Esophagus muscularis mucosa (tissue), 4 donors: Measurements from ENCODE around the gene SLC6A8. TPM values are rescaled to one million over a fixed set of nuclear protein-coding genes. Genes with fewer than 3 reads are reported as not detected.
"Not testable (repeated sequence)": the region's sequence is repeated elsewhere in the genome, so short reads cannot be mapped to it uniquely, and the experiment has no call there.

Source experiments
- DNase-seq: peaks from one replicate; pipeline ENCODE4 v3.0.0-alpha.2; 2017; ENCODE audit errors: extremely low spot score
- H3K27ac ChIP-seq, 4 donors: fragments of 200-600 bp; sonication (generic); replicated peaks in 1 of 4; 1 replicate in 3 of 4; 2 replicates in 1 of 4; pipeline ENCODE4 v1.5.1; 2016 to 2019; ENCODE audit warnings: mild to moderate bottlenecking in 1 of 4
- H3K27me3 ChIP-seq, 4 donors: fragments of 200-600 bp; sonication (generic); one replicate each; pipeline versions ENCODE4 v1.5.1 to v1.6.0; 2016 to 2019
- H3K36me3 ChIP-seq, 4 donors: fragments of 200-600 bp; sonication (generic); one replicate each; pipeline ENCODE4 v1.5.1; 2016 to 2019
- H3K4me1 ChIP-seq, 4 donors: fragments of 200-600 bp; sonication (generic); one replicate each; pipeline ENCODE4 v1.5.1; 2016 to 2019
- H3K4me3 ChIP-seq, 4 donors: fragments of 200-600 bp; sonication (generic); 1 replicate in 2 of 4; 2 replicates in 2 of 4; pipeline ENCODE4 v1.5.1; 2016 to 2019; ENCODE audit warnings: mild to moderate bottlenecking in 4 of 4, moderate library complexity in 1 of 4
- H3K9me3 ChIP-seq, 4 donors: fragments of 200-600 bp; sonication (generic); 1 replicate in 3 of 4; 2 replicates in 1 of 4; pipeline ENCODE4 v1.5.1; 2016 to 2019
- EP300 ChIP-seq: sonication (generic); formaldehyde crosslinking; IDR thresholded peaks from one replicate; pipeline ENCODE4 v1.6.1; 2017; ENCODE audit warnings: antibody characterized with exemption
- POLR2A ChIP-seq: fragments of 450-650 bp; IDR thresholded peaks from one replicate; pipeline ENCODE4 v1.6.1; 2017; ENCODE audit warnings: antibody characterized with exemption, moderate library complexity, mild to moderate bottlenecking, low read depth
- POLR2AphosphoS5 ChIP-seq, 2 donors: sonication (generic); formaldehyde crosslinking; IDR thresholded peaks; one replicate each; pipeline ENCODE4 v1.6.1; 2017; ENCODE audit warnings: antibody characterized with exemption in 2 of 2
- WGBS: methylation state at CpG from one replicate; pipeline ENCODE4 v1.1.5; 2018; 5-methylcytosine and 5-hydroxymethylcytosine counted together
- intact Hi-C: fragments of 100-400 bp; cut with DNase I; formaldehyde crosslinking; loops from one replicate; pipeline ENCODE4 v1.15.1; 2023
- total RNA-seq, 4 donors: library from RNA; depleted of rRNA; stranded (reverse); fragments of >200 nt; gene quantifications; one replicate each; pipeline versions ENCODE4 v1.1.0 to v1.2.1, GENCODE V29; 2016
- TF ChIP-seq, protein P1 (sequence below), 3 experiments: fragments of 200-600 bp in 2 of 3; fragments of 450-650 bp in 1 of 3; sonication (generic) in 2 of 3; IDR thresholded peaks; one replicate each; pipeline ENCODE4 v1.5.1; 2017 to 2019; ENCODE audit warnings: antibody characterized with exemption in 3 of 3, mild to moderate bottlenecking in 2 of 3, moderate library complexity in 1 of 3

SLC6A8 gene
- total RNA-seq, 4 donors from 2014 or later, result 41.7 to 62.3 (median 45.6) TPM

DNA sequence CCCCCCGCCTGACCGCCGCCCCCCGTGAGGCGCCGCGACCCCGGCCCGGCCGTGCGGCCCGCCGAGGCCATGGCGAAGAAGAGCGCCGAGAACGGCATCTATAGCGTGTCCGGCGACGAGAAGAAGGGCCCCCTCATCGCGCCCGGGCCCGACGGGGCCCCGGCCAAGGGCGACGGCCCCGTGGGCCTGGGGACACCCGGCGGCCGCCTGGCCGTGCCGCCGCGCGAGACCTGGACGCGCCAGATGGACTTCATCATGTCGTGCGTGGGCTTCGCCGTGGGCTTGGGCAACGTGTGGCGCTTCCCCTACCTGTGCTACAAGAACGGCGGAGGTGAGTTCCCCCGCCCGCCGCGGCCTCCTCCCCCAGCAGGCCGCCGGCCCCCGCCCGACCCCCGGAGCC lies 780 bp downstream of the SLC6A8 start:
- Histone ChIP-seq H3K4me1 (peaks cover 3 to 35% (median 30%) of the 10 kb centered on the region in 4 donors), H3K36me3 (peaks cover 0 to 10% (median 5%) of the 10 kb centered on the region in 4 donors), H3K27me3 (no peaks in the 10 kb centered on the region), H3K9me3 (peaks cover 0 to 5% (median 0%) of the 10 kb centered on the region in 4 donors), H3K27ac (peak overlapping the region; percentile 83 to 86 (median 86)), H3K4me3 (peak overlapping the region; percentile 53 to 68 (median 62))
- intact Hi-C loops, result no loop called here
- no peak for DNase-seq
- TF ChIP-seq POLR2A (no peak), POLR2AphosphoS5 (IDR thresholded peaks at IDR 0.05) (no peak), EP300 (no peak)
- TF ChIP-seq, protein P1, sequence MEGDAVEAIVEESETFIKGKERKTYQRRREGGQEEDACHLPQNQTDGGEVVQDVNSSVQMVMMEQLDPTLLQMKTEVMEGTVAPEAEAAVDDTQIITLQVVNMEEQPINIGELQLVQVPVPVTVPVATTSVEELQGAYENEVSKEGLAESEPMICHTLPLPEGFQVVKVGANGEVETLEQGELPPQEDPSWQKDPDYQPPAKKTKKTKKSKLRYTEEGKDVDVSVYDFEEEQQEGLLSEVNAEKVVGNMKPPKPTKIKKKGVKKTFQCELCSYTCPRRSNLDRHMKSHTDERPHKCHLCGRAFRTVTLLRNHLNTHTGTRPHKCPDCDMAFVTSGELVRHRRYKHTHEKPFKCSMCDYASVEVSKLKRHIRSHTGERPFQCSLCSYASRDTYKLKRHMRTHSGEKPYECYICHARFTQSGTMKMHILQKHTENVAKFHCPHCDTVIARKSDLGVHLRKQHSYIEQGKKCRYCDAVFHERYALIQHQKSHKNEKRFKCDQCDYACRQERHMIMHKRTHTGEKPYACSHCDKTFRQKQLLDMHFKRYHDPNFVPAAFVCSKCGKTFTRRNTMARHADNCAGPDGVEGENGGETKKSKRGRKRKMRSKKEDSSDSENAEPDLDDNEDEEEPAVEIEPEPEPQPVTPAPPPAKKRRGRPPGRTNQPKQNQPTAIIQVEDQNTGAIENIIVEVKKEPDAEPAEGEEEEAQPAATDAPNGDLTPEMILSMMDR (IDR thresholded peaks at IDR 0.05), result no peak
- 0% methylated on average over 12 of the region's 57 CpGs for WGBS

DNA sequence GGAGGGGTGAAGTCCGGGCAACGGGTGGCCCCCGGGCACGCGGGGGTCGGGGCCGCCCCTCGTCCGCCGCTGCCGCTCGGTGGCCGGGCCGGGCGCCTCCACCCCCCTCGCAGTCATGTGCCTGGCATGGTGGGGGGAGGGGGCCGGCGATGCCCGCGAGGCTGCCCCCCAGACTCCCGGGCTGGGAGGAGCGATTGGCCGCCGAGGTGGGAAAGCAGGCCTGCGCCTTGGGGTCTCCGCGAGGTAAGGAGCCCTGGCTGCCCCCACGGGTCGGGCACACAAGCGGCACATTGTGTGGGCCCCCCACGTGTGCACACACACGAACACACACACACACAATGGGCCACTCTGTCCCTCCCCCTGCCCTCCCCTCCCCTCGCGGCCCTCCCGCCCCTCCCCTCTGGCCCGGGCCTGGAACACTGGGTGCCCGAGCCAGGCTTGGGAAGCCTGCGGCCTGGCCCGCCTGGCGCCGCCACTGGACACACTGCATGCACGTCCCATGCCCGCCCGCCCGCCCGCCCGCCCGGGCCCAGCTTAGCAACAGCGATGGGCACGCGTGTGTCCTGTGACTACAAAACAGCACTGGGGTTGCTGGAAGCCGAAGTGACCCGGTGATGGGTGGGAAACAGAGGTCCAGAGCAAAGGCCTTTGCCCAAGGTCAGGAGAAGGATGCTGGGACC lies 1.3 kb downstream of the SLC6A8 start:
- Histone ChIP-seq H3K27ac (peak overlapping the region; percentile 83 to 86 (median 86)), H3K4me1 (peaks cover 3 to 35% (median 30%) of the 10 kb centered on the region in 4 donors), H3K4me3 (peak overlapping the region; percentile 53 to 68 (median 62)), H3K9me3 (no peaks in the 10 kb centered on the region), H3K27me3 (no peaks in the 10 kb centered on the region), H3K36me3 (peaks cover 0 to 12% (median 10%) of the 10 kb centered on the region in 4 donors)
- DNase-seq, result no peak
- intact Hi-C loops, result no loop called here
- TF ChIP-seq, protein P1 (IDR thresholded peaks at IDR 0.05), result no peak
- TF ChIP-seq EP300 (no peak), POLR2AphosphoS5 (IDR thresholded peaks at IDR 0.05) (no peak), POLR2A (no peak)
- WGBS, result 26% methylated on average over 17 of the region's 53 CpGs

DNA sequence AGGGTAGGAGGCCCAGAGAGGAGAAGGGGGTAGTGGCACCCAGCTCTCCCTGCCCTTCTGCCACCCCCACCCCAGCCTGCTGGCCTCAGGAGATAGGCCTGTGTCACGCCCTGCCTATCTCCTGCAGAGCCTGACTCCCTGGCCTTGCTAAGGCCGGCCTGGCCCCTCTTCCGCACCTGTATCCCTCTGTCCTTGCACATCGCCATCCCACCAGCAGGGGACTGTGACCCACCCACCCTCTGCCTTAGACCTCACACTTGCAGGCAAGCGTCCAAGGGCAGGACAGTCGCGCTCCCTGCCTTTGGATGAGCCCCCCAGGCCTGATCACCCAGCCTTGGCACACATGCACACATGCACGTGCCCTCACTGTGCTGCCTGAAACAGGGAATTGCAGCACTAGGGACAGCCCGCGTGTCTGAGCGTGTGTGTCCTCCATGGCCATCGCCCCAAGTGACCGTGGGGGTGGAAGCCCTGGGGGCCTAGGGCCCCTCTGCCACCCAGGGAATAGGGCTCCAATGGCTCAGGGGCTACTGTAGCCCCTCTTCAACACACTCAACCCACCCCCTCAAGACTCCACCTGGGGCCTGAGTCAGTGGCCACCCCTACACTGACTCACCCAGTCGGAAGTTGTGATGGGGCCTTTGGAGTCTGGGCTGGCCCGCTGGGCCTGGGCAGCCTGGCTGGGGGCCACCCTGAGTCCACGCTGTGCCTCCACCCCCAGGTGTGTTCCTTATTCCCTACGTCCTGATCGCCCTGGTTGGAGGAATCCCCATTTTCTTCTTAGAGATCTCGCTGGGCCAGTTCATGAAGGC lies 2.1 kb downstream of the SLC6A8 start:
- H3K27me3 ChIP-seq, result no peaks in the 10 kb centered on the region
- H3K36me3 ChIP-seq, result peaks cover 0 to 20% (median 15%) of the 10 kb centered on the region in 4 donors
- H3K4me3 ChIP-seq, result peak overlapping the region; percentile 53 to 68 (median 62)
- 78% methylated on average over 11 of the region's 19 CpGs for WGBS
- no peak for DNase-seq
- H3K4me1 ChIP-seq, result peaks cover 3 to 35% (median 30%) of the 10 kb centered on the region in 4 donors
- peak overlapping the region; percentile 83 to 86 (median 86) for H3K27ac ChIP-seq
- no peak for TF ChIP-seq EP300
- no peaks in the 10 kb centered on the region for H3K9me3 ChIP-seq
- intact Hi-C loops, result no loop called here

DNA sequence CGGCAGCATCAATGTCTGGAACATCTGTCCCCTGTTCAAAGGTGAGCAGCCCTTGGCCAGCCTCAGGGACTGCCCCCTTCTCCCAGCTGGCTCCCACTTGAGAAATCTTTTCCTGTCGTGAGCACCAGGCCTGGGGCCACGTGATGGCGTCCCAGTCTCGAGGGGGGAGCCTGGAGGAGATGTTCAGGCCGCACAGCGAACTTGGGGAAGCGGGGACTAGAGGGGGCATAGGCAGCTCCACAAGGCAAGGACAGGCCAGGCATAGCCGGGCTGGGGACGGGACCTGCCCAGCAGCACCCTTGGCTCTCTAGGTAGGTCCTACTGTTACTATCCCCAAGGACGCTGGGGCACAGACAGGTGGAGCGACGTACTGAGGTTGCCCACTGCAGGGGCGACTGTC lies 2.7 kb downstream of the SLC6A8 start:
- Histone ChIP-seq H3K27ac (peak overlapping the region; percentile 83 to 86 (median 86)), H3K36me3 (peaks cover 0 to 24% (median 16%) of the 10 kb centered on the region in 4 donors), H3K4me1 (peaks cover 3 to 35% (median 30%) of the 10 kb centered on the region in 4 donors), H3K9me3 (no peaks in the 10 kb centered on the region), H3K27me3 (no peaks in the 10 kb centered on the region), H3K4me3 (peak overlapping the region in 2 of 4 donors; percentile 61 to 68)
- DNase-seq, result no peak
- TF ChIP-seq POLR2AphosphoS5 (IDR thresholded peaks at IDR 0.05) (no peak), EP300 (no peak), POLR2A (no peak)
- TF ChIP-seq, protein P1 (IDR thresholded peaks at IDR 0.05), result no peak
- intact Hi-C loops, result no loop called here
- WGBS, result 80% methylated on average over 12 of the region's 14 CpGs

DNA sequence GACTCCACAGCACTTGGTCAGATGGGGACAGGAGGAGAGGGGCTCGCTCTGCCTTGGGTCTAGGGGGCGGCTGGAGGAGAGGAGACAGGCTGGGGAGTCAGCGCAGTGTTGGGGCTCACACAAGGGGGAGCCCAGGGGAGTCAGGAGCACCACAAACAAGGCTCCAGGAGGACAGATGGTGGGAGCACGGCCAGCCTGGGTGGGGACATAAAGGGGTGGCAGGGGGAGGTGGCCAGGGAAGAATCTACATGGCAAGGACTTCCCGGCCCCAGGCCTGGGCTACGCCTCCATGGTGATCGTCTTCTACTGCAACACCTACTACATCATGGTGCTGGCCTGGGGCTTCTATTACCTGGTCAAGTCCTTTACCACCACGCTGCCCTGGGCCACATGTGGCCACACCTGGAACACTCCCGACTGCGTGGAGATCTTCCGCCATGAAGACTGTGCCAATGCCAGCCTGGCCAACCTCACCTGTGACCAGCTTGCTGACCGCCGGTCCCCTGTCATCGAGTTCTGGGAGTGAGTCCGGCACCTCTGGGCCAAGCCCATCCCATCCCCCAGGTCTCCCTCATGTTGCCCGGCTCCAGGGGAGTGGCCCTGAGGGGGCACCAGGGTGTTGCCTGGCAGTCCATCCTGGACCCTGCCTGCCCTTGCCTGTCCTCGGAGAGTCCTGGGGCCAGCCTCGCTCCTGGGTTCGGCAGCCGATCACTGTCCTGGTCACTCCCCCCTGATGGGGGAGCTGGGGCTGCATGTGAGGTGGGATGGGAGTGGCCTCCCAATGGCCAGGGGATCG lies 3.5 kb downstream of the SLC6A8 start:
- H3K4me3 ChIP-seq, H3K27me3 ChIP-seq, H3K9me3 ChIP-seq, intact Hi-C loops, DNase-seq: not testable (repeated sequence)
- 78% methylated on average over 7 of the region's 21 CpGs for WGBS
- H3K4me1 ChIP-seq, result peaks cover 3 to 35% (median 30%) of the 10 kb centered on the region in 4 donors
- H3K27ac ChIP-seq, result peak overlapping the region in 2 of 4 donors; percentile 14 to 86
- H3K36me3 ChIP-seq, result peaks cover 0 to 24% (median 16%) of the 10 kb centered on the region in 4 donors
